ENCODE measurements around the gene RPTOR.

Gene RPTOR

GRCh38 chr17:80950466-80951120 is 406.0 kb downstream of the RPTOR start:
- DNase-seq (ENCODE audit: low spot score) = no peak

- no peak for DNase-seq (ENCODE audit: low spot score)
These were observed 406.8 kb downstream of the RPTOR start for GRCh38 chr17:80951121-80952090.

GRCh38 chr17:80952291-80952690 is 407.7 kb downstream of the RPTOR start:
- no peak for DNase-seq (ENCODE audit: low spot score)

- DNase-seq (ENCODE audit: low spot score) = no peak
These were observed 409.1 kb downstream of the RPTOR start for GRCh38 chr17:80953471-80954315.

- no peak for DNase-seq (ENCODE audit: low spot score)
These were observed 410.4 kb downstream of the RPTOR start for GRCh38 chr17:80955078-80955477.

- no peak for DNase-seq (ENCODE audit: low spot score)
These were observed 411.1 kb downstream of the RPTOR start for GRCh38 chr17:80955671-80956280.

GRCh38 chr17:80956321-80957190 is 411.9 kb downstream of the RPTOR start:
- no peak for DNase-seq (ENCODE audit: low spot score)

- DNase-seq (ENCODE audit: low spot score) = no peak
These were observed 412.9 kb downstream of the RPTOR start for GRCh38 chr17:80957461-80957941.

- DNase-seq (ENCODE audit: low spot score) = no peak
These were observed 414.8 kb downstream of the RPTOR start for GRCh38 chr17:80959330-80960036.

- no peak for DNase-seq (ENCODE audit: low spot score)
These were observed 415.6 kb downstream of the RPTOR start for GRCh38 chr17:80960037-80960796.

- no peak for DNase-seq (ENCODE audit: low spot score)
These were observed 416.3 kb downstream of the RPTOR start for GRCh38 chr17:80960797-80961452.

GRCh38 chr17:80961541-80962330 is 417.1 kb downstream of the RPTOR start:
- DNase-seq (ENCODE audit: low spot score) = no peak

- no peak for DNase-seq (ENCODE audit: low spot score)
These were observed 418.0 kb downstream of the RPTOR start for GRCh38 chr17:80962356-80963329.

GRCh38 chr17:80963812-80964543 is 419.3 kb downstream of the RPTOR start:
- no peak for DNase-seq (ENCODE audit: low spot score)

GRCh38 chr17:80964544-80964856 is 419.9 kb downstream of the RPTOR start:
- DNase-seq (ENCODE audit: low spot score) = no peak

All from germinal center (tissue), 1 donor.